ENCODE measurements around the gene ARAP3.
A peak's percentile ranks its signal among the peaks of the same experiment; 100 is the strongest.

ARAP3 gene

DNA sequence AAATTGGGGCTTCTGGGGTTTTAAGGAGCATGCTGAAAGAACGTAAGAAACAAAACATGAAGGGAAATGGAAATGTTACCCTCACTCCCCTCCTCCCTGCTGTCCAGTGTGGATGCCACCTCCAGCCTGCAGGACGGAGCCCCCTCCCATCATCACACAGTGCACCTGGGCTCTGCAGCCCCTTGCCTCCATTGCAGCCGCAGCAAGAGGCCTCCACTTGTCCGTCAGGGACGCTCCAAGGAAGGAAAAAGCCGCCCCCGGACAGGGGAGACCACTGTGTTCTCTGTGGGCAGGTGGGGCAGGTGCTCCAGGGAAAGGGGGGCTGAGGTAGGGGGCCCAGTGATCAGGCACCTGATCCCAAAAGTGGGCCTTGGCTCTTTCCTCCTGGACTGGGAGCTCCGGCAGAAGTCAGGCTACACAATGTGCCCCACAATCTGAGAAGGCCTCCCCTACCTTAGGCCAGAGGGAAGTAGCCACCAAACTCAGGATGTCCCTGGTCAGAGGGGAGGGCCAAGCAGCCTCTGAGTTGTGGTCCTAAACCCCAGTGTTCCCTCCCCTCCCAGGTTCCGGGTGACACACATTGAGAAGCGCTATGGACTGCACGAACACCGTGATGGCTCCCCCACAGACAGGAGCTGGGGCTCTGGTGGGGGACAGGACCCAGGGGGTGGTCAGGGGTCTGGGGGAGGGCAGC, 42.5 kb downstream of the ARAP3 start:
- DNase-seq, result no peak

GRCh38 chr5:141638771-141639170, 43.3 kb downstream of the ARAP3 start:
- no peak for DNase-seq

DNA sequence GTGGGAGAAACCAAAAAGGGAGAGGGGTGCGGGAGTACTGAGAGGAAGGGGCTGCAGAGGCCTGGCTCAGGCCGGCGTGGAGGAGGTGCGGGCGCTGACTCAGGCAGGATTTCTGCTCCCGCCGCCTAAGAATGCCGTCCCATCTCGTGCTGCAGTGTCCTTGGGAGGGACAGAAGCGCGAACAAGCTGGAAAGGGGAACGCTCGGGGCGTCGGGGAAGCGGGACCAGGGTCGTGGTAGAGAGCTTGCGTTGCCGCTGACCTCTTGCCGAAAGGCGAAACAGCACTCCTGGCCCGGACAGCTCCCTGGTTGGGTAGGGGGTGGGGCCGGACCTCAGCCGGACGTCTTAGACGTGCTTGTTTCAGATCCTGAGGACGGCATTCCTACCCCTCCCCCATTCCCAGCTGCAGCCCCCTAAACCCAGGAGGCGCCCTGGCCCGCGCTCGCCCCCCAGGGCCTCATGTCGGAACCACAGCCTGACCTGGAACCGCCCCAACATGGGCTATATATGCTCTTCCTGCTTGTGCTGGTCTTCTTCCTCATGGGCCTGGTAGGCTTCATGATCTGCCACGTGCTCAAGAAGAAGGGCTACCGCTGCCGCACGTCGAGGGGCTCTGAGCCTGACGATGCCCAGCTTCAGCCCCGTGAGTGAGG, 44.1 kb downstream of the ARAP3 start:
- peak; percentile 75 for DNase-seq

DNA sequence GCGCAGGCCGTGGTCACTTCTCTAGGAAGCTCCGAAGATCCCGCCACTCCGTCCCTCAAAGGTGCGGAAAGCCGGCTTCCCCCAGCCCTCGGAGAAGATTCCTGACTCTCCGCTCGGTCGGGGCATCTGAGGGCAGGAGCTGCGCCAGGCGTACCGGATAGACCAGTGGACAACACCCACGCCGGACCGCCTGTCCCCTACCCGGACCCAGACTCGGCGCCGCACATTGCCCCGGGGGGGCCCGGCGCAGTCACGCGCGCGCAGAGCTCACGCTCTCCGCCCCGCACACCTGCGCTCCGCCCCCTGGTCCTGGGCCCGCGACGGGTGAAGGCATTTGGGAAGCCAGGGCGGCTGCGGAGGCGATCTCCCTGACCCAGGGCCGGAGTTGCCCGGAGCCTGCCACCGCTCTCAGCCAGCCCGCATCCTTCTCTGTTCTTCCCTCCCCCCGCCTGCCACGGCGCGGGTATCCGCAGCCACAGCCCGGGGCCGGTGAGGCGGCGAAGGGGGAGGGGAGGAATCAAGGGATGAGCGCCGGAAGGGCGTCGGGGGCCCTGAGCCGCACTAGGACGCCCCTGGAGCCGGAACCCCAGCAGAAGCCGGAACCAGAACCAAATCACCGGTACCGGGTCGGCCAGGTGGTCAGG, 44.8 kb downstream of the ARAP3 start:
- DNase-seq, result no peak

DNA sequence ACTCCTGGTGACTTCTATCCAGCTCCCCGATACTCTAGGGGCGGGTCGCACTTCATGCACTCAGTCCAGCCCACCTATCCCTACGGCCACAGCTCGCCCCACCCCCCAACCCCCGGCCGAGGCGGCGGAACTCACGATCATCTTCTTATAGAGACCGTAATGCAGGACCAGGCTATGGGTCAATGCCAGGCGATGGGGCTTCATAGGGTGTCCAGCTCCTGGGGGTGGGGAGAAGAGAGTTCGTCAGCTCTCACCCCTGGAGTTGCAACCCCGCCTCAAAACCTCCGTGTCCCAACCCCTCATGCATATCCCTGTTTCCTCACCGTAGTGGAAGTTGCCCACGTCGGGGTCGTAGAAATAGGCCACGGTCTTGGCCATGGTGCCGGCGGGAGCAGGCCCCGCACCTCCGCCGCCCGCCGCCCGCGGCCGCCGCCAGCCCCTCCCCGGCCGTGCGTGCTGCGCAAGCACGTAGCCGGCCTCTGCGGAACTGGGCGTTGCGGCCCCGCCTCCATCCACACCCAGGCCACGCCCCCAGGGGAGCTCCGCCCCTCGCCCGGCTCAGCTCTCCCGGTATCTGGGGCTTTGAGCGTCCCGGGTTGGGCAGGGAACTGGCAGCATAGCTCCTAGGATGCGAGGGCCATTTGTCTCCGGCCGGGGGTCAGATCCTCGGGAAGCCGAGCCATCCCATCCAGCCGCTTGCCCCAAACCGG, 45.5 kb downstream of the ARAP3 start, which contains the start of the genes HDAC3 and RELL2:
Gene HDAC3, minus strand, starts transcription at position 437 of the 710 bp plus-strand sequence. Its CDS starts 59 bp downstream, at position 378.
Gene RELL2, plus strand, starts transcription at position 585 of the 710 bp plus-strand sequence. CDS start 1,229 bp downstream, outside the sequence.
- peak; percentile 93 for DNase-seq

- no peak for DNase-seq
Measured at GRCh38 chr5:141636106-141636412, 46.0 kb downstream of the ARAP3 start.

GRCh38 chr5:141635646-141636045, 46.4 kb downstream of the ARAP3 start:
- no peak for DNase-seq

DNA sequence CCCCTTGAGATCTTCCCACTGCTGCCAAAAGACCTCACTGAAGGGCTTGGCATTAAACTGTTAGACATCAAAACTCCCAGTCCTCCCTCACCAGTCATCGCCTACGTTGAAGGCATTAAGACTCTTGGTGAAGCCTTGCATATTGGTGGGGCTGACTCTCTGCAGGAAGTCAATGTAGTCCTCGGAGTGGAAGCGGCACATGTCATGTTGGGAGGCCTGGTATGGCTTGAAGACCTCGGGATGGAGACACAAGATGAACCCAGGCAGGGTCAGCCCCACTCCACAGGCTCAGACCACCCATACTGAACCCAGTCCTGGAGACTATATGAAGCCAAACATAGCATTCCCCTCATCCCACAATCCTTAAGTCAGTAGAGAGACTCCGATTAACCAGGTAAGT, 47.3 kb downstream of the ARAP3 start:
- no peak for DNase-seq

- no peak for DNase-seq
Measured at GRCh38 chr5:141633871-141634561, 48.0 kb downstream of the ARAP3 start.

DNA sequence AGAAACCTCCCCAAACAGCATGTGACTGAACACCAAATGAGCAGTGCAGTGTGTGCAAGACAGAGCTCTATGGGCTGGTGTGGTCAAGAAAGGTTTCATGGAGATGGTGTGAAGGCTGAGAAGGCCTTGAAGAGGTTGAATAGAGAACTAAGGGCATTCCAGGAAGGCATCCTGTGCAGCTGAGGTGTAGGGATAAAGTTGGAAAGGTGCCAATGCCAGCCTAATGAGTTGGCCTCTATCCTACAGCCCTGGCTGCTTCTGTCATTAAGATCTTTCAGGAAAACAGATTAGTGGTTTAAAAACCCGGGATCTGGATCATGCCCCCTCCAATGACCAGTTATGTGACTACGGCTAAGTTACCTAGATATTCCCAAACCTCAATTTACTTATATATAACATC, 49.4 kb downstream of the ARAP3 start:
- DNase-seq, result no peak

DNA sequence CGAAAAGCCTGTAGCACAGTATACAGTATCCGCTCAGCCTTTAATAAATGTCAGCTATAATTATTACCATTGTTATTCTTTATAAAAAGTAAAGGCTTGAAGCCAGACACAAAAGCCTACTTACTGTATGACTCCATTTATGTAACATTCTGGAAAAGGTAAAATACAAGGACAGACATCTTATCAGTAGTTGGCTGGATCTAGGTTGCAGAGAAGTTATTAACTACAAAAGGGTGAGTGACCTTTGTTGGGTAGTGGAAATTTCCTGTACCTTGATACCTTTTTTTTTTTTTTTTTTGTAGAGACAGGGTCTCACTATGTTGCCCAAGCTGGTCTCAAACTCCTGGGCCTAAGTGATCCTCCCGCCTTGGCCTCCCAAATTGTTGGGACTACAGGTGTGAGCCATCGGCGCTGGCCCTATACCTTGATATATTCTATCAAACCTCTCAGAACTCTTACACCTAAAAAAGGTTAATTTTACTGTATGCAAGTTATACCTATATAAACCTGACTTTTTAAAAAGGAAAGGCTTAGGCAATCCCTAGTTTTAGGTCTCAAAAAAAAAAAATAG, 51.4 kb downstream of the ARAP3 start:
- no peak for DNase-seq

GRCh38 chr5:141628175-141628788, 53.7 kb downstream of the ARAP3 start:
- no peak for DNase-seq

GRCh38 chr5:141623611-141624010, 58.4 kb downstream of the ARAP3 start:
- no peak for DNase-seq

- DNase-seq, result no peak
Measured at GRCh38 chr5:141623186-141623585, 58.8 kb downstream of the ARAP3 start.

DNA sequence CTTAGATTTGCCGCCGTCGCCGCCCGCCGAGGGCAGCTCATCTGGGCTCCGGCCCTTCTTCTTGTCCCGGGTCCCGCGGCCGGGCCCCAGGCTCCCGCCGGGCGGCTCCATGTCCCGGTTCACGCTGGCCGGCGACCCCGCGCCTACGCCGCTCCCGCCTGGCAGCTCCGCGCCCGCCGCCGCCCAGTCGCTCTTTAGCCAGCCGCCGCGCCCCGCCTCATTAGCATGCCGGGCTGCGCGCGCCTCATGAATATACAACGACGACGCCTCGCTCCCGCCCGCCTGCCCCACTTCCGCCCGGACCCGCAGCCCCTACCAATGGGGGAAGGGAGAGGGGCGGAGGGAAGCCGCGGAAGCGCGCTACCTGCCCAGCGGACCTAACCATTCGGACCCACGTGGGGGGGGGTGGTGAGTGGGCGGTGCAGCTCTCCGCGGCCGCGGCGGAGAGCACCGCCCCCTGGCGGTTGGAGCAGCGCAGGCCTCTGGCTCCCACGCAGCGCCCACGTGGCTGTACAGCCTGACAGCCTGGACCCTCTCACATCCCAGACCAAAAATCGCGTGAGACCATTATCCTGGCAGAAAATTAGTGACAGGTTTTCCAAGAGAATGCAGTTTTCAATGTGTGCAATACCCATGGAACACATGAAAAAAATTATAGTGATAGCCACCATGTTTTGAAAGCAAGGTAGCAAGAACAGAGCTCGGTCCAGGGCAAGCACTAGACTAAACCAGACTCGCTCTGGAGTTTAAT, 63.1 kb downstream of the ARAP3 start, which contains the start of gene DIAPH1:
Gene DIAPH1, minus strand, starts transcription at position 197 of the 751 bp plus-strand sequence. Its CDS starts 86 bp downstream, at position 111.
- peak; percentile 97 for DNase-seq

GRCh38 chr5:141618030-141618803, 63.8 kb downstream of the ARAP3 start:
- DNase-seq, result peak; percentile 43

DNA sequence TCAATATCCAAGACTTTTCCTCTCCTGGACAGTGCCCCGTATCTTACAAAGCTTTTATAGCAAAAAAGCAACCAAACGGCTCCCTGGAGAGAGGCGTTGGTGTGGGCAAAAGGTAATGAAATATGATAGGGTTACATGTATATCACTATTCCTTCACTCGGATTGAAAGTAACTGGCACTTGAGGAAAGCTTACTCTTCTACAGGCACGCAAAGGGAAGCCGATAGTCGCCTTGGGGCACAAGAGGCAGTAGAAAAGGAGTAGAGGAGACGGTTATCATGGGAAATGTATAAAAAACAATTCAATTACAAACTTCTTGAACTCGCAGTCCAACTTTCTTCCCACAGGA, 64.4 kb downstream of the ARAP3 start:
- DNase-seq, result no peak

DNA sequence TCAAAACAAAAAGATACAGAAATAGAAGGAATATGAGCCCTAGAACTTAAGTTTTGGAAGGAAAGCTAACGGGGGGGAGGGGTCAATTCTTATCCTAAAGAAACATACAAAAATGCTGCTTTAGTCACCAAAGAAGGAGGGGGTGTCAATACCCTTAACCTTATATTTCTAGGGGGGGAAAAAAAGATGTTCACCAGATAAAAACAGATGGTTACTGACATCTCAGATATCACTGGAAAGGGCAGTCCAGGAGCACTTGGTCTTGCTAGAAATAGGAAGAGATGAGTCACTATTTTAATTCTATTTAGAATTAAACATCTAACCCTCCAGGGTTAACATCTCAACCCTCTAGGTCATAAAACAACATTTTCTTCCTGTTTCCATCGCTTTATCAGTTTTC, 64.9 kb downstream of the ARAP3 start:
- no peak for DNase-seq

GRCh38 chr5:141615991-141616720, 65.9 kb downstream of the ARAP3 start:
- DNase-seq, result no peak

- DNase-seq, result no peak
Measured at GRCh38 chr5:141613344-141613743, 68.7 kb downstream of the ARAP3 start.

Measured in left hindlimb (tissue), 1 donor.